NCI-H146 treated with DMSO at 0.1 percent for 48 hours (cell line): ENCODE results near the gene GNB1L.

Experiments
- DNase-seq: peaks from one replicate; lab custom pipeline; 2025; ENCODE audit not compliant: unreplicated experiment; lab: John Stamatoyannopoulos, UW

The GNB1L gene

GRCh38 chr22:19765477-19766239 lies 89.0 kb downstream of the GNB1L start:
- DNase-seq = no peak

GRCh38 chr22:19764636-19765476 lies 89.8 kb downstream of the GNB1L start:
- no peak for DNase-seq

GRCh38 chr22:19764299-19764593 lies 90.4 kb downstream of the GNB1L start:
- DNase-seq = no peak

GRCh38 chr22:19763458-19764298 lies 91.0 kb downstream of the GNB1L start:
- no peak for DNase-seq

GRCh38 chr22:19762568-19763457 lies 91.9 kb downstream of the GNB1L start:
- no peak for DNase-seq

- DNase-seq = no peak
Observed at GRCh38 chr22:19761725-19762567, 92.7 kb downstream of the GNB1L start.

- no peak for DNase-seq
Observed at GRCh38 chr22:19760951-19761724, 93.5 kb downstream of the GNB1L start.

- no peak for DNase-seq
Observed at GRCh38 chr22:19760058-19760950, 94.4 kb downstream of the GNB1L start, which contains the start of gene TBX1. TSS of gene TBX1 (plus strand) at chr22:19760778. CDS start at chr22:19760844, 66 bp downstream.

GRCh38 chr22:19759427-19760057 lies 95.1 kb downstream of the GNB1L start:
- no peak for DNase-seq

- DNase-seq = no peak
Observed at GRCh38 chr22:19758896-19759426, 95.7 kb downstream of the GNB1L start.

- DNase-seq = no peak
Observed at GRCh38 chr22:19757985-19758895, 96.4 kb downstream of the GNB1L start.

- no peak for DNase-seq
Observed at GRCh38 chr22:19757140-19757984, 97.3 kb downstream of the GNB1L start.

- DNase-seq = no peak
Observed at GRCh38 chr22:19756288-19757128, 98.2 kb downstream of the GNB1L start.

- no peak for DNase-seq
Observed at GRCh38 chr22:19755722-19756287, 98.9 kb downstream of the GNB1L start.
